Activated CD8-positive, alpha-beta T cell treated with anti-CD3 and anti-CD28 coated beads for 36 hours (primary cell): Measurements from ENCODE around the gene SUCLG1. TPM values are rescaled to one million over a fixed set of nuclear protein-coding genes. Genes with fewer than 3 reads are reported as not detected.
A peak's percentile ranks its signal among the peaks of the same experiment; 100 is the strongest.

Source experiments
- ATAC-seq: fragments of 200-7000 bp; cut with Tn5 transposase; one replicate; pipeline ENCODE4 v1.10.0; 2021; ENCODE audit warnings: mild to moderate bottlenecking, moderate library complexity
- CTCF ChIA-PET: fragments of 350-600 bp; sonication (Branson Sonifier 250); formaldehyde crosslinking; loops from one replicate; lab custom pipeline; 2021; ENCODE audit warnings: antibody characterized with exemption; lab: Charles Lee
- POLR2A ChIA-PET: fragments of 350-600 bp; sonication (Branson Sonifier 250); formaldehyde crosslinking; loops from one replicate; lab custom pipeline; 2021; ENCODE audit warnings: antibody characterized with exemption; lab: Charles Lee
- DNase-seq: peaks from one replicate; pipeline ENCODE4 v3.0.0-alpha.2; 2020
- H3K27ac Mint-ChIP-seq: one replicate; pipeline ENCODE4 v1.8.0; 2021; ENCODE audit warnings: mild to moderate bottlenecking, mixed read lengths
- H3K27me3 Mint-ChIP-seq: one replicate; pipeline ENCODE4 v1.8.0; 2021; ENCODE audit warnings: mixed read lengths
- H3K36me3 Mint-ChIP-seq: one replicate; pipeline ENCODE4 v1.8.0; 2021; ENCODE audit warnings: low read depth, mixed read lengths
- H3K4me1 Mint-ChIP-seq: one replicate; pipeline ENCODE4 v1.8.0; 2021; ENCODE audit warnings: low read depth, mixed read lengths
- H3K4me3 Mint-ChIP-seq: one replicate; pipeline ENCODE4 v1.8.0; 2021; ENCODE audit warnings: mild to moderate bottlenecking, moderate library complexity, mixed read lengths
- H3K9me3 Mint-ChIP-seq: one replicate; pipeline ENCODE4 v1.8.0; 2021; ENCODE audit warnings: mixed read lengths
- CTCF ChIP-seq: fragments of 200-600 bp; IDR thresholded peaks from one replicate; pipeline ENCODE4 v1.8.0; 2022; ENCODE audit warnings: antibody characterized with exemption, mild to moderate bottlenecking
- intact Hi-C: fragments of 100-400 bp; cut with micrococcal nuclease; formaldehyde crosslinking; loops from one replicate; pipeline ENCODE4 v1.10.0; 2022
- total RNA-seq, 2 experiments: library from RNA; stranded (reverse); gene quantifications; one replicate each; pipeline ENCODE4 v1.2.3, GENCODE V29; 2021

Gene SUCLG1
- 10 to 100 TPM; 69.0 to 69.1 TPM for total RNA-seq

- DNase-seq = peak; percentile 91
- CTCF ChIA-PET = interaction anchor here (1.0 to 1.5 kb wide), 2 partner anchors 9 to 466 kb away, joined by 3 to 4 read pairs; no protein-coding TSS in a partner anchor
- intact Hi-C loops = no loop called here
- Mint-ChIP-seq H3K4me1 (peaks cover 38% of the 10 kb centered on the region), H3K4me3 (peak within 1 kb of the TSS; percentile 99), H3K36me3 (peaks cover 12% of the 10 kb centered on the region), H3K27ac (peak within 1 kb of the TSS; percentile 99), H3K27me3 (no peaks in the 10 kb centered on the region), H3K9me3 (no peaks in the 10 kb centered on the region)
- peak; percentile 96 for ATAC-seq
- no peak for TF ChIP-seq CTCF
- POLR2A ChIA-PET = interaction anchor here (0.7 to 1.5 kb wide), 4 partner anchors 9 to 469 kb away, joined by 3 to 5 read pairs (median 3); no protein-coding TSS in a partner anchor
Measured at GRCh38 chr2:84459018-84459943, at the start of gene SUCLG1. Gene SUCLG1, minus strand, starts transcription at chr2:84459280. Its CDS starts 11 bp downstream, at chr2:84459269.

- no peak overlapping the region for H3K27ac Mint-ChIP-seq
- no peak for ATAC-seq
Measured at GRCh38 chr2:84498150-84498799, 39.2 kb upstream of the SUCLG1 start.

GRCh38 chr2:84497285-84497684, 38.2 kb upstream of the SUCLG1 start:
- Mint-ChIP-seq H3K4me1 (peaks cover 15% of the 10 kb centered on the region), H3K27me3 (no peaks in the 10 kb centered on the region), H3K27ac (no peak overlapping the region), H3K4me3 (no peak overlapping the region), H3K36me3 (no peaks in the 10 kb centered on the region), H3K9me3 (peaks cover 1% of the 10 kb centered on the region)
- POLR2A ChIA-PET = no interaction called here
- no peak for TF ChIP-seq CTCF
- CTCF ChIA-PET = interaction anchor here (0.9 to 2.3 kb wide), 7 partner anchors 18 to 429 kb away, joined by 3 to 25 read pairs (median 4); partner anchors contain the start of gene DNAH6
- DNase-seq (no peak), ATAC-seq (no peak)
- intact Hi-C loops = loop anchor here (5.0 kb wide), 2 partner anchors 135 to 370 kb away; no protein-coding TSS in a partner anchor

More at GRCh38 chr2:84498150-84498799, 39.2 kb upstream of the SUCLG1 start:
- intact Hi-C loops = loop anchor here (5.0 kb wide), 2 partner anchors 134 to 369 kb away; no protein-coding TSS in a partner anchor
- H3K36me3 Mint-ChIP-seq = no peaks in the 10 kb centered on the region
- no peak for DNase-seq
- H3K4me1 Mint-ChIP-seq = peaks cover 15% of the 10 kb centered on the region
- peaks cover 2% of the 10 kb centered on the region for H3K9me3 Mint-ChIP-seq
- no peak for TF ChIP-seq CTCF
- POLR2A ChIA-PET = no interaction called here
- CTCF ChIA-PET = interaction anchor here (0.9 to 2.3 kb wide), 8 partner anchors 17 to 428 kb away, joined by 3 to 25 read pairs (median 4); partner anchors contain the start of gene DNAH6
- no peak overlapping the region for H3K4me3 Mint-ChIP-seq
- no peaks in the 10 kb centered on the region for H3K27me3 Mint-ChIP-seq

GRCh38 chr2:84496386-84496785, 37.3 kb upstream of the SUCLG1 start:
- Mint-ChIP-seq H3K27ac (no peak overlapping the region), H3K27me3 (no peaks in the 10 kb centered on the region), H3K4me3 (no peak overlapping the region), H3K36me3 (no peaks in the 10 kb centered on the region), H3K4me1 (peaks cover 15% of the 10 kb centered on the region), H3K9me3 (no peaks in the 10 kb centered on the region)
- ChIA-PET POLR2A (no interaction called here), CTCF (interaction anchor here (1.0 to 2.3 kb wide), 4 partner anchors 19 to 429 kb away, joined by 3 to 12 read pairs (median 7); partner anchors contain the start of gene DNAH6)
- no peak for TF ChIP-seq CTCF
- DNase-seq (no peak), ATAC-seq (no peak)
- intact Hi-C loops = loop anchor here (5.0 kb wide), 2 partner anchors 136 to 371 kb away; no protein-coding TSS in a partner anchor
